ENCODE data around the gene PKP3.
"Not testable (repeated sequence)": the region's sequence is repeated elsewhere in the genome, so short reads cannot be mapped to it uniquely, and the experiment has no call there.

Gene PKP3

DNA sequence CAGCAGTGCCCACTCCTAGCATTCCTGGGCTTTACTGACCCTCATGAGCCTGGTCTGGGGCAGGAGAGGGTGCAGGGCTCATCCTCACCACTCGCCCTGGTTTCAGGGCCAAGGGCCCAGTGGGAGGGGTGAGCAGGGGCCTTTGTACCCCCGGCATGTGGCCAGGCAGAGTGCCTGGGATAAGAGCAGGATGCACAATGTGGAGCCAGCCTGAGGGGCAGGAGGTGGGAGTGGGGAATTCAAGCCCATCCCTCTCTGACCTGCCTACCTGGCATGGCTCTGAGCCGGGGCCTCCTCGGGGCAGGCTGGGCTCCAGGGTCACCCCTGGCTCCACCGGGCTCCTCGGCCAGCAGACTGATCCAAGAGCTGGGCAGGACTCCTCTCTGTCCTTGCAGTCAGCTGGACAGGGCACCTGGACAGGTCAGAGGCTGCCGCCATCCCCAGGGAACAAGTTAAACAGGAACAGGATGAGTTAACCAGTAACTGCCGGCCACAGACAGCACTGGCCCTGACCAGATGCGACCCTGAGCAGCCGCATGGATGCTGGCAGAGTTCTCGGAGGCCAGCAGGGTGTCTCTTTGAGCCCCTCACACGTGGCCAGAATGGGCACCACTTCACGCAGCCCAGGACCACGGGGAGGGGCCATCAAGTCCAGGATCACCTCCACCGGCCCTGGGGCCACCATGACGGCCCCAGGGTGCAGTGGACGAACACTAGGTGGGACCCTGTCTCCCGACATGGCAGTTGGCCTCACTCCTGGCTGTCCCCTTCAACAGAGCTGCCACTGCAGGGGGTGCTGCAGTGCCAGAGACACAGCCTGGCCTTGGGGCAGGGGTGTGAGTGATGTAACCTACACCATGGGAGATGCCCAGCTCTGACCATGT is 15.8 kb downstream of the PKP3 start:
- in situ Hi-C loops (cut with HindIII; ENCODE audit: low sequenced_read_pairs): no loop called here

- in situ Hi-C loops (cut with HindIII; ENCODE audit: low sequenced_read_pairs): not testable (repeated sequence)
Observed at GRCh38 chr11:410711-411110, 16.7 kb downstream of the PKP3 start.

- in situ Hi-C loops (cut with HindIII; ENCODE audit: low sequenced_read_pairs): not testable (repeated sequence)
Observed at GRCh38 chr11:411520-411919, 17.5 kb downstream of the PKP3 start.

- in situ Hi-C loops (cut with HindIII; ENCODE audit: low sequenced_read_pairs): no loop called here
Observed at GRCh38 chr11:412641-413119, 18.7 kb downstream of the PKP3 start.

DNA sequence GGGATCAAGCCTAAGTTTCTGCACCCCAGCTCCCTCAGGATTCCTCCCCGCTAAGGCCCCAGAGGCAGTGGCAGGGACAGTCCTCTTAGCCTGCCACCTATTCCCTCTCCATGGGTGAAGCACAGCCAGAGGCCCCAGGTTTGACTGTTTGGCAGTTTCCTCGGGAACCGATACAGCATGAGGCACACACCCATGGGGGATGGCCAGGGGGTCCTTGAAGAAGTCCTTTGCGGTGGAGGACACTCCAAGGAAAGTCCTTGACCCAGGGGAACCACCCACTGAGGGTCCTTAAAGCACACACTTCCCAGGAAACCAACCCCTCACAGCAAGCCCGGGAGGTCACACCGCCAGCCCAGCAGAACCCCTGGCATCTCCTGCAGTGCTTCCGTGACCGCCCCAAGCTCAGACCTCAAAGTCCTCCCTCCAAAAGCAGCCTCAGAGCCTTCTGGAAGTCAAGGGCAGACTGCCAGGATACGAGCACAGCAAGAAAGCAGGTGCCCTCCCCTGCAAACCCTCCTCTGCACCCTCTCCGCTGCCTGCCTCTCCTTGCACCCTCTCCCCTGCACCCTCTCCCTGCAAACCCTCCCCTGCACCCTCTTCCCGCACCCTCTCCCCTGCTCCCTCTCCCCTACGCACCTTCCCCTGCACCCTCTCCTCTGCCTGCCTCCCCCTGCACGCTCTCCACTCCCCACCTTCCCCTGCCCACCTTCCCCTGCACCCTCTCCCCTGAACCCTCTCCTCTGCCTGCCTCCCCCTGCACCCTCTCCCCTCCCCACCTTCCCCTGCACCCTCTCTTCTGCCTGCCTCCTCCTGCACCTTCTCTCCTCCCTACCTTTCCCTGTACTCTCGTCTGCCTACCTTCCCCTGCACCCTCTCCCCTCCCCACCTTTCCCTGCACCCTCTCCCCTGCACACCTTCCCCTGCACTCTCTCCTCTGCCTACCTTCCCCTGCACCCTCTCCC is 19.4 kb downstream of the PKP3 start:
- in situ Hi-C loops (cut with HindIII; ENCODE audit: low sequenced_read_pairs): no loop called here

DNA sequence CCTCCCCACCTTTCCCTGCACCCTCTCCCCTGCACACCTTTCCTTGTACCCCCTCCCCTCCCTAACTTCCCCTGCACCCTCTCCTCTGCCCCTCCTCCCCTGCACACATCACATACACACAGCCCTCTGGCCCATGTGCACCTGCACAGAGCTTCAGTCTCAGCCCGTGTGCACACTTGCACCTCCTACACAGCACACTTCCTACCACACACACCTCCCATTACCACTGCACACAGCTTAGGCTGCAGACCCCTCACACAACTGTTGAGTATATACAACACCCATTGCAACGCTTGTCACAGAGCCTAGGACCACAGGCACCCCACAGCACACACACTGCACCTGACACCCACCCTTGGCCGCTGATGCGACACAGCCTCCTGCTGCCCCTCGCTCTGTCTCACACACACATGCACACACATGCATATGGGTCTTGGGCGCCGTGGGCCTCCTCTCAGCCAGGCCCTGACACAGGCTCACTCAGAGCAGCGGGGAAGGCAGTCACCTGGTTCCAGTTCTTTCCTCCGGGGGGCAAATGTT is 20.4 kb downstream of the PKP3 start:
- in situ Hi-C loops (cut with HindIII; ENCODE audit: low sequenced_read_pairs): no loop called here

DNA sequence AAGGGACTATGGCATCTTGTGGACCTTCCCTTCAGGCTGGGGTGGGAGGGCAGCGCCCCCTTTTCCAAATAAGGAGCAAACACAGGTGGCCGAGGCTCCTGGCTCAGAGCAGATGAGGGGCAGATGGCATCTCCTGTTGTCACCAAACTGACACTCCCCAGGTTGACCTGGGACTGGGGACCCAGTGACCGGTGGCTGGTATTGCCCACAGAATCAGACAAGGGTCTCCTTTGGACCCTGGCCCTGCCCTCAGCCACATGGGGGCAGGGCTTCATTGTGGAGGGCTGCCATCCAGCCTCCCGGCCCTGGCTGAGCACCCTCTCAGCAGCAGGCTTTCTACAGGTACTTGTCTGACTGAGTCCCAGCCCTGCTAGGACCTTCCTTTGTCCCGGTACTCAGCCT is 21.6 kb downstream of the PKP3 start:
- in situ Hi-C loops (cut with HindIII; ENCODE audit: low sequenced_read_pairs): no loop called here

- in situ Hi-C loops (cut with HindIII; ENCODE audit: low sequenced_read_pairs): no loop called here
Observed at GRCh38 chr11:416051-416756, 22.2 kb downstream of the PKP3 start.

- in situ Hi-C loops (cut with HindIII; ENCODE audit: low sequenced_read_pairs): no loop called here
Observed at GRCh38 chr11:416757-417621, 23.0 kb downstream of the PKP3 start.

- in situ Hi-C loops (cut with HindIII; ENCODE audit: low sequenced_read_pairs): no loop called here
Observed at GRCh38 chr11:417652-418342, 23.8 kb downstream of the PKP3 start.

GRCh38 chr11:418343-419247 is 24.6 kb downstream of the PKP3 start:
- in situ Hi-C loops (cut with HindIII; ENCODE audit: low sequenced_read_pairs): no loop called here

- in situ Hi-C loops (cut with HindIII; ENCODE audit: low sequenced_read_pairs): no loop called here
Observed at GRCh38 chr11:419248-420005, 25.4 kb downstream of the PKP3 start.

- in situ Hi-C loops (cut with HindIII; ENCODE audit: low sequenced_read_pairs): no loop called here
Observed at GRCh38 chr11:420054-420910, 26.3 kb downstream of the PKP3 start.

DNA sequence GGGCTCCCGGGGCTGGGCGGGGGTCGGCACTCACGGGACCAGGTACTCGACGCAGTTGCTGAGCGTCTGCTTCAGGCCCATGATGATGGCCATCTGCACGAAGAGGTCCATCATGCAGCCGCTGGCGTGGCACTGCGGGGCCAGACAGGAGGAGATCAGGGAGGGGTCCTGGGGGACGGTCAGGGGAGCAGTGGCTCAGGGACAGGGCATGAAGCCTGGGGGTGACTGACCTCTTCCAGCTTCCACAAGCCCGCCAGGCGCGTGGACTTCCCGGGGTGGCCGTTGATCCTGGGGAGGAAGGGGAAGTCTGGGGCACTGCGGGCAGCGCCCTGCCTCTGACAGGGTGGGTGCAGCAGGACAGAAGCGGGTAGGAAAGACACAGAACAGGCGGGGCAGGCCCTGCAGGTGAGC is 26.9 kb downstream of the PKP3 start:
- in situ Hi-C loops (cut with HindIII; ENCODE audit: low sequenced_read_pairs): no loop called here

DNA sequence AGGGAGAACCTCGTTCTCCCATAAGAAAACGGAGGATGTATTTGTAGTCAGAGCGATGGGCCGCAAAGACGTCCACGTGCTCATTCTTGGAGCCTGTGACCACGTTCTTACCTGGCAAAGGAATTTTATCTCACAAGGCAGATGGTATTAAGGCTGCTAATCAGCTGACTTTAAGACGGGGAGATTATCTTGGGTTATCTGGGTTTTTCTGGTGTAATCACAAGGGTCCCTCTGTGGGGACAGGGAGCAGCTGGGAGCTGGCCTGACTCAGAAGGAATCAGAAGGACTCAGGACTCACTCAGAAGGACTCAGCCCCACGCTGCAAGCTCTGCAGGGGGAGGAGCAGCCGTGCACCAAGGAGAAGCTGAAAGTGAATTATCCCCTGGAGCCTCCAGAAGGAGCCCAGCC is 28.2 kb downstream of the PKP3 start:
- in situ Hi-C loops (cut with HindIII; ENCODE audit: low sequenced_read_pairs): no loop called here

- in situ Hi-C loops (cut with HindIII; ENCODE audit: low sequenced_read_pairs): no loop called here
Observed at GRCh38 chr11:424232-424631, 30.2 kb downstream of the PKP3 start.

Measured in DLD1 (cell line).